ENCODE results near the gene GYS2.

GRCh38 chr12:21638054-21638891 is 33.6 kb upstream of the GYS2 start:
- TF ChIP-seq CTCF (conservative IDR thresholded peaks at IDR 0.05; ENCODE audit: low read depth, low read length) (no peak), RFX5 (IDR thresholded peaks at IDR 0.05; ENCODE audit: low read depth, low read length) (no peak), MAZ (IDR thresholded peaks at IDR 0.05; ENCODE audit: borderline replicate concordance, low read depth, low read length) (no peak), POLR2A (IDR thresholded peaks at IDR 0.05; ENCODE audit: low read depth, low read length) (no peak), MXI1 (IDR thresholded peaks at IDR 0.05; ENCODE audit: borderline replicate concordance, low read depth, low read length) (no peak)

Measured in IMR-90 (cell line).